HG02610 (cell line): ENCODE data around the gene SFT2D2.

Experiments used
- ATAC-seq: cut with Tn5 transposase; IDR thresholded peaks from one replicate; pipeline ENCODE4 v1.9.1; 2021; ENCODE audit warnings: mild to moderate bottlenecking, moderate library complexity; ENCODE audit not compliant: unreplicated experiment

SFT2D2 gene

DNA sequence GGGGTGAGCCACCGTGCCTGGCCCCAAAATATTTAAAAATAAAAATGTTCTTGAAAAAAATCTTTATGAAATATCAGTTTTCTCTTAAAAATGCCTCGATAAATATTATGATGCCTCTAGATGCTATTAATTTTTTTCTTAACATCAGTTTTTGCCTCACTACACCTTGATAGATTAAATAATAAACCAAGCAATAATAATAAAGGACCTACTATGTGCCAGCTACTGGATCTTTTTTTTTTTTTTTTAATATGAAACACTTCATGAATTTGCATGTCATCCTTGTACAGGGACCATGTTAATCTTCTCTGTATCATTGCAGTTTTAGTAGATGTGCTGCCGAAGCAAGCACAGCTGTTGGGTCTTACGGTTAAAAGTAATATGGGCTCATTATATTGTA, 37.3 kb downstream of the SFT2D2 start:
- no peak for ATAC-seq

DNA sequence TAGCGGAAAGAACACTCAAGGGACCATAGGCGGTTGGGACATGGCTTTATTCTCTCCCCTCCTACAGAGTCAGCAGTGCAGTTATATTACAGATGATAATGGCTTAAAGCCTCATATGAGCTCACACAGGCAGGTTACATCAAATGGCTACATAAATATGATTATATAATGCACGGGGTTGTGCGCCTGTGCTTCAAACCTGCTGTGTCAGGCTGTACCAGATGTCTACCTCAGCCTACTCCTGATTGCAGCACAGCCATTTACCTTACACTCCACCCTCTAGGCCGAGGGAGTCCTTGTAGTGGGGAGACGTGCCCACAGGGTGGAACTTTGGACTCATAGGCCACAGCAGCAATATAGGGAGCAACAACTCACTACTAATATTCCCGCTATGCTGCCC, 38.5 kb downstream of the SFT2D2 start:
- ATAC-seq: no peak

DNA sequence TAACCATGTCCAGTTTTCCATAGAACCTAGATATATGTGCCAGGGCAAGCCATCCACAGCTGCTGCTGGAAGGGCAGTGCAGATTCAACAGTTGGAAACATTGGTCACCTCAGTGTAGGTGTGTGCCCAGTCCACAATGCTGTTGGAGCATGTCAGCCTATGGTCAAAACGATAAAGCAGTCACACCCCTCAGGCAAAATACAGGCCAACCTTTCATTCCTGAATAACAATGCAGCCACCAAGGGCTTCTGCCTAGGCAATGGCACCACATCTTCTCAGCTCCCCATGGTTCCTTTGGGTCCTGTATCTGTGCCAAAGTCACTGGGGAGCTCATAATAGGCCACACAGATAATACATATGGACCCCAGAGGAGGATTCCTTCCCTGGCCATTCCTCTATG, 39.8 kb downstream of the SFT2D2 start:
- no peak for ATAC-seq

DNA sequence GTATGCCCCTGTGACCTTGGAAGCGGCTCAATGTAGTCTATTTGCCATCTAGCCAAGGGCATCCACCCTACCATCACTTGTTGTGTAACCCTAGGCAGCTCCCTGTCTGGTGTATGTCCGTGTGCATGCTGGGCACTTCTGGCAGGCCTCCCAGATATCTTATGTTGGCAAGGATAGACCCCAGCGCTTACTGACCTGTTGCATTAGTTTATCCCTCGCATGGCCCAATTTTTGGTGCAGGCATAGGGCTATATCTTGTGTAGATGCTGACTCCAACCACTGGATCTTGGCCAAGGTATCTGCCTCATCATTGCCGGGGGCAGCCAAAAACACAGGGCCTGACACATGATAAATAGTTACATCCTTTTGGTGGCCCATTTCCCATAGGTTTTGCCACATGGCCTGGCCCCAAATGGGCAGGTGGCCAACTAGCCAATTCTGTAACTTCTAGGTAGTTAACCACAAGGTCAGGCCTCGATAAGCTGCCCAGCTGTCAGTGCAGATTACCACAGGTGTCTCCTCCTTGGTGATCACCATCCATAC, 40.9 kb downstream of the SFT2D2 start:
- no peak for ATAC-seq

DNA sequence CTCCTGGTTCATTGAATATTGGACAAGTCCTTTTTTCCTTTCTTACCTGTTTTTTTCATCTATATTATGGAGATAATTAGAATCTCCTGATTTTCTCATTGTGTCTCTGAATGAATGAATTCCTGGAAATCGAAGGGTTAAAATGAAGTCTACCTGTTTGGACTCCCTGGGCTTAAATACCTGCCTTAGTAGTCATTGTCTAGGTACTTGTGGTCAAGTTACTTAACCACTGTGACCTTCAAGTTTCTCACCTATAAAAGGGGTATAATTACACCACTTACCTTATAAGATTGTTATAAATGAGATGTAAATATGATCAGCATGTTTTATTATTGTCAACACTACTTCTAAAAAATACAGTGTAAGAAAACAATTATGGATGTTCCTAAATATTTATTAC, 45.8 kb downstream of the SFT2D2 start:
- no peak for ATAC-seq

DNA sequence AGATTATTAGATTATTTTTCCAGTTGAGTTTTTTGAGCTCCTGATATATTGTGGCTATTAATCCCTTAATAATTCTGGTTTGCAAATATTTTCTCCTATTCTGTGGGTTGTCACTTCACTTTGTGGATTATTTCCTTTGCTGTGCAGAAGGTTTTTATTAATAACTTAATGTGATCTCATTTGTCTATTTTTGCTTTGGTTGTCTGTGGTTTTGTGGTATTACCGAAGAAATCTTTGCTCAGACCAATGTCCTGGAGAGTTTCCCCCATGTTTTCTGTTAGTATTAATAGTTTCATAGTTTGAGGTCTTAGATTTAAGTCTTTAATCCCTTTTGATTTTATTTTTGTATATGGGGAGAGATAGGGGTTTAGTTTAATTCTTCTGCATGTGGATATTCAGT, 47.8 kb downstream of the SFT2D2 start:
- ATAC-seq: no peak

DNA sequence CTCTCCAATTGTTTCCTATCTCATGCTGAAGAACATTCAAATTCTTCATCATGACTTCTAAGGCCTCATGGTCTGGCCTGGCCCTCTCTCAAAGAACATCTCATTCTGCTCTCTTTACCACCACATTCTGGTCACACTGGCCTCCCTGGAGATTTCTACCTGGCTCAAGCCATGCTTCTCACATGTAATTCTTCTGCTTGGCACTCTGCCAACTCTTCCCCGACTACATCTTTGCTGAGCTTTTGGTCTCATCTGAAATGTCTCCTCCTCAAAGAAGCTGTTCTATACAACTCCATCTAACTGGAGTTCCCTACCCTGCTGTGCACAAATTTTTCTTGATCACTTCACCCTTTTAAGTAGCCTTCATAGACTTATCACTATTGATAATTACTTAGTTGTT, 53.4 kb downstream of the SFT2D2 start:
- no peak for ATAC-seq

DNA sequence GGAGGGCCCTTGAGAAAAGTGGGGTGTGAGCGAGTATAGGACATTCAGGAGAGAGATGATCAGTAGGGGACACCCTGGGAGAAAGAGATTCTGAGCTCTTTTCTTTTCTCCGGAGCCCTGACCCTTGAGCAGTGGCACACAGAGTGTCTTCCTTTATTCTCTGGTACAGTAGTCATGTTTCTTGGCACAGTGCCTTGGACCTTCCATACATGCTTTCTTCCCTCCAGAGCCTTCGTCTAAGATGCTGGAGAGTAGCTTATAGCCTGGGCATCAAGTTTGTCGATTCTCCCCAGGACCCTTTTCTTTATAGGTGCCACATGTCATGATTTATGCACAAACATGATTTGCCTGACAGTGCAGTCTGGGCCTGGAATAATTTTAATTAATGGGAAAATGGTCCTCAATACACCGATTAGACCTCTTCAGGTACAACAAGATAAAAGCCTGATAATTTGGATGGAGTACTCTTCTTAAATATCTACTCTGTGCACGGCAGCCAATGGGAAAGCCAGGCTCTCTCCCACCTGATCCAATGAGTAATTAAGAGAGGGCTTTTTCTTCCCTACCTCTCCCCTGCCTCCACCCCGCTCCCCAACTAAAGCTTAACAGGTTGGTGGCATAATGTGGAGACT, 54.6 kb downstream of the SFT2D2 start, which contains the start of gene TBX19:
TSS of gene TBX19 (plus strand) at position 582 of the 632 bp plus-strand sequence. CDS start 214 bp downstream, outside the sequence.
- ATAC-seq: no peak

DNA sequence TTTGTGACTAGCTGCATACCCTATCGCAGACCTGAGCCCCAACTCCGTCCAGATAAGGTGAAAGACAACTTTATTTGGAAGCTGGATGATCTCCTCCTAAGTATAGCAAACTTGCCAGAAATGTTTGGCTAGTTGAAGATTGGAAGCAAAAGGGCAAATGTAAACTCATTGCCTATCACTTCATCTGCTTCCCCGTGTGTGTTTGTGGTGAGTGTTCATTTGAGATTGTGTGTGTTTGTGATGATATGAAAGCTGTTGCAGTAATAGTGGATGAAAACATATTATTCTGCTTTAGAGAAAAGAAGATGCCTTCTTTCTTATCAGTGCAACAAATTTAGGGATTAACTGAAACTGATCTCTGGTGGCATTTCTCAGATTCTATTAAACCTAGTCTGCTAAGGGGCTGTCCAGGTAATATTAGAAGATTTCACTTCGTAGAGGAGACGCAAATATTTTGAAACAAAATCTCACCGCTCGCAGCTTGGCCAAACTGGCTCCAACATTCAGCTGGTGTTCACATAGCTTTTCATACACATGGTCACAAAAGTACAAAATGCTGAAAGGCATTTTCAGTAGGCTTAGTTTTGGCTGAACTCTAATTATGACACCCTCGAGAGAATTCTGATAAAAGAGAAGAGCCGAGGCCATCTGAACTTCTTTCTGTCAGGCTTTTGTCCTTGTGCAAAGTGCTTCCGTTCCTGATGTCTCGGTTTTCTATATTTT, 56.0 kb downstream of the SFT2D2 start:
- ATAC-seq: no peak

DNA sequence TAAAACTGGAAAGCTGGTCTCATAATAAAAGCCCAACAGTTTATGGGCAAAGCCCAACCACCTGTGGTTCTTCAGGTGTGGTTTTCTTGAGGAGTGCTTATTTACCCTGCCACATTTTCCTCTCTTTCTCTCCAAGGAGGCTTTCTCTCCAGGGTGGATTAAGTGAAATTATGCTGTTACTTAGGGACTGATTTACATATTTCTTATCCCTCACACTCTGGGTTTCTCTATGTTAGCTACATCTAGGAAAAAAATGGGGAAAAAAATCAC, 59.7 kb downstream of the SFT2D2 start:
- no peak for ATAC-seq

DNA sequence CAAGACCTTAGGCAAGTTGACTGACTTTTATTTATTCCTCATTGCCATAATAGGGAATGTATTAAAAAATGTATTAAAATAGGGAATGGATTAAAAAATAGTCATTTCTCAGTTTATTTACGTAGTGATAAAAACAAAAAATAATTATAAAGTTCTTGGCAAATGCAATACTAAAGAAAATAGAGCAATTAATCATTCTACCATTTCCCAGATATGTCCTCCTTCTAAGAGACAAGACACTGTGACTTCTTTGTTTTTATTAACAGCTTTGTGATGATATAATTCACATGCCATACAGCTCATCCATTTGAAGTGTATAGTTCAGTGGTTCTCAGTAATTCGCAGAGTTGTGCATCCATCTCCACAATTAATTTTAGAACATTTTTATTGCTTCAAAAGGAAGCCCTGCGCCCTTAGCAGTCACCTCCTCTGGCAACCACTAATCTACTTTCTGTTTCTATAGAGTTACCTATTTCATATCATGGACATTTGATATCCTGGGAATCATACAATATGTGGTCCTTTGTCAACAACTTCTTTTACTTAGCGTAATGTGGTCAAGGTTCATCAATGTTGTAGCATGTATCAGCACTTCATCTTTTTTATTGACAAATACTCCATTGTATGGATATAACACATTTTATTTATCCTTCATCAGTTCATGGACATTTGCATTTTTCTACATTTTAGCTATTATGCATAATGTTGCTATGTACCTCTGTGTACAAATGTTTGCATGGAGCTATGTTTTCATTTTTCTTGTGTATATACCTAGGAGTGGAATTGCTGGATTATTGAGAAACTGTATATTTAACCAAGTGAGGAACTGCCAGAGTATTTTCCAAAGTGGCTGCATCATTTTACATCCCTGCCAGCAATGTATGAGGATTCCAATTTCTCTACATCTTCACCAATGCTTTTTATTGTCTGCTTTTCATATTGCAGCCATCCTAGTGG, 60.4 kb downstream of the SFT2D2 start:
- no peak for ATAC-seq

DNA sequence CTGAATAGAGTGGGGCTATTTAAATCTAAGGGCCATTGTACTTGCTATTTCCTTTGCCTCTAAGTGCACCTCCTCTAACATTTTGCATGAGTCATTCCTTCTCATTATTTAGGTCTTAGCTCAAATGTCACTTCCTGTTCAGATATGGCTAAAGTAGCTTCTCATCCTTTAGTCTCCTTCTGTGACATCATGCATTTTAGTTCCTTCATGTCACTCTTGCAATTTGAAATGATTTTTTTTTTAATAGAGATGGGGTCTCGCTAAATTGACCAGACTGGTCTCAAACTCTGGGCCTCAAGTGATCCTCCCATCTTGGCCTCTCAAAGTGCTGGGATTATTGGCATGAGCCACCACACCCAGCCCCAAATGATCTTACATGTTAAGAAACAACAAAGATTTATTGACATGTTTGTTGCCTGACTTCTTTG, 61.4 kb downstream of the SFT2D2 start:
- no peak for ATAC-seq

DNA sequence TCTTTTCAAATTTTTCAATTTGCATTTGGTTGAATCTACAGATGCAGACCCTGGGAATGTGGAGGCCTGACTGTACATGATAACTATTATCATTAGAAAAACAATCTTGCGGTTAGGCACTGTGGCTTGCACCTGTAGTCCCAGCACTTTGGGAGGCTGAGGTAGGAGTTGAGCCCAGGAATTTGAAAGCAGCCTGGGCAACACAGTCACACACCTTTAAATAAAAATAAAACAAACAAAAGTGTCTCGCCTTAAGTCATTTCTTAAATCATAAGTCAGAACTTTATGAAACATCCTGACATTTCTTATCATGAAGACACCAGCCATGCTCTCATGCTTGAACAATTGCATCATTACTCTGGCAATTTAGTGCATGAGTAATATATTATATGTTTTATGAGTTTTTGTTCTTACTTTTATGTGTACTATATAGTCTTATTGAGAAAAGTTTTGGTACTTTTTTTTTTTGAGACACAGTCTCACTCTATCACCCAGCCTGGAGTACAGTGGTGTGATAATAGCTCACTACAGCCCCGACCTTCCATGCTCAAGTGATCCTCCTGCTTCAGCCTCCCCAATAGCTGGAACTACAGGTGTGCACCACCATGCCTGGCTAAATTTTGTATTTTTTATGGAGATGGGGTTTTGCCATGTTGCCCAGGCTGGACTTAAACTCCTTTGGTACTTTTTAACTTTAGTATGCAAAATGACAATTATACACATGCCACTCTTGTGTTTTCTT, 62.7 kb downstream of the SFT2D2 start:
- ATAC-seq: no peak

DNA sequence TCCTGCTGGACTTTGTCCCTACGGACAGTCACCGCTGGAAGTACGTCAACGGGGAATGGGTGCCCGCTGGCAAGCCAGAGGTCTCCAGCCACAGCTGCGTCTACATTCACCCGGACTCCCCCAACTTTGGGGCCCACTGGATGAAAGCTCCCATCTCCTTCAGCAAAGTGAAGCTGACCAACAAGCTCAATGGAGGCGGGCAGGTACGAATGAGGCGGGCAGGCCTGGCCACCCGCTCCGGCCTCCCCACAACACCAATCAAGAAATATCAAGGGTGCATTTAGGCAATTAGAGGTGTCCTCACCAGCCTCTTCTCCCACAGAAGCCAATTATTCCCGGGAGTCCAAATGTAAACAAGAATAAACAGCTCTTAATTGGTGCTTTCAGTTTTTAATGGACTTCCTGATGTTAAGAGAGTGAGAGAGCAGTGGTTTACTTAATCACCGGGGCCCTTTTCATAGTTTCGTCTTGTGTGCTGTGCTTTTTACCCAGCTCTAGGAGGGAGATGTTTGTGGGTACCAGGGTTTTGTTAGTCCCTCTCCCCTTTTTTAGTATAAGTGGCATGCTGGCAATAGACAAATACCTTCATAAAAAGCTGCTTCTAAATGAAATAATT, 65.5 kb downstream of the SFT2D2 start:
- ATAC-seq: no peak

DNA sequence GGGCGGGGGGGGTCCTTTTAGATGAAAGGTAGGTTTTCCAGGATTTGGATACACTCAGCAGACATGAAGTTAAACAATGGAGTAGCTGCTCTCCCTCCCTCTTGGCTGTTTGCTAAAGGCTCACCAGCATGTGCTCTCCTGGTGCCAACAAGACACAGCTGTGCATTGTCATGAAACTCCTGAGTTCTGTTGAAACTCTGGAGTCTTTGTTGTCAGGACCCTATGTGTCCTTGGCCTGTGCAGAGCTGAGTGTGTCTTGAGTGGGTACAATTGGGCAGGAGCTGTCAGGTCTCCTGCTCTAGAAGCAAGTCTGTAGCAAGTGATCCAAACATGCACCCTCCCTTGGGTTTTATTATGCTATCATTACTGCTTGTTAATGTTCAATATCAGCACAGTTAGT, 67.6 kb downstream of the SFT2D2 start:
- ATAC-seq: no peak

DNA sequence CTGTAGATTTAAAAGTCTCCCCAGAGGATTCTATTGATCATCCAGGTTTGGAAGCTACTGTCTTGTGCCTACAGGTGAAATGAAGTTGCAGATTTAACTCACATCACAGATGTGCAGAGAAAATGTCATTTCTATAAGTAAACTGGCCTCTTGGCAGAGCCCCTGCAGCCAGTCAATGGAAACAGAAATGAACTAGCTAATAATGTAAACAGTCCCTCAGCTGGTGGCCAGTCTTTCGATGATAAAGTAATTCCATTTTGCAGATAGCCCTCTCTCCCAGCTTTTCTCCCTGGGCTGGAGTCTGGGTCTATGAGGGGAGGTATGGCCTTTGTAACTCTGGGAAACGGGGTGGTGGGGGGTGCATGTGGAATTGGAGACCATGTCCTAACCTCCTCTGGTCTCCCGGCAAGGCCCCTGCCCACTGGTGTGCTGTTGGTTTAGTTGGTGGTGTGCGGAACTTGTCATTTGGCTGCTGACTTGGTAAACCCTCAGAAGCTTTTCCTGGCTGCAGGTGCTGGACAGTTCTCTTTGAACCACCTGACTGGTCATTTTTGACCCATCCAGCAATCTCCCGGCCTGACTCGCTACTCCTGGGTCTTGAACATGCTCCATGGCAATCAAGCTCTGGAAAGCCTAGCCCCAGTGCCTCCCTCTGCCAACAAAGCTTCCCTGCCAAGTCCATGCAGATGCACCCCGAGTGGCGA, 69.8 kb downstream of the SFT2D2 start:
- no peak for ATAC-seq

DNA sequence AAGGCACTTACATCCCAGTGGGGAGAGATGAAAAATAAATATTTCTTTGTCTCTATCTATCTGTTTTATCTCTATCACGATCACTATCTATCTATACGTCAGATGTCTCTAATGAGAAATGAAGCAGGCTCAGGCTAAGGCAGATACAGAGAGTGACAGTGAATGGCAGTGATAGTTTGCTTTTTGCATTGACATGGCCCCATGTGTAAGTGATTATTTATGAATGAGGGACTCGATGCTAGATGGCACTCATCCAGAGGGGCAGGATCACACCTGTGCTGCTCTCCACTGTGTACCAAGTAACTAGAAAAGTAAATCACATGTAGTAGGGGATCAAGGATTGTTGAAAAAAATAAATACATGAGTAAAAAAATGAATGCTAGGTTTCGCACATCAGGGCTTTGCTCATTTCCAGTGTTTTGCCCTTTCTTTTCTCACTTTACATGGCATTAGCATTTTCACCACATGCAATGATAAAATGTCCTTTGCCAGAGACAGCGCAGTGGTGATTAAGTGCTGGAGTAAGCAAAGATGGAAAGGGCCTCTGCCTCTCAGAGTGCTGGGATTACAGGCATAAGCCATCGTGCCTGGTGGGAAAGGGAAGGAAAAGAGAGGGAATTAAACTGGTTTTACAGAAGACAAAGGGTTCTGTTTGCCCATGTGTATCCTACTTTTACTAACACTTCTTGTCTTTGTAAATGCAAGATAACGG, 71.4 kb downstream of the SFT2D2 start:
- no peak for ATAC-seq

DNA sequence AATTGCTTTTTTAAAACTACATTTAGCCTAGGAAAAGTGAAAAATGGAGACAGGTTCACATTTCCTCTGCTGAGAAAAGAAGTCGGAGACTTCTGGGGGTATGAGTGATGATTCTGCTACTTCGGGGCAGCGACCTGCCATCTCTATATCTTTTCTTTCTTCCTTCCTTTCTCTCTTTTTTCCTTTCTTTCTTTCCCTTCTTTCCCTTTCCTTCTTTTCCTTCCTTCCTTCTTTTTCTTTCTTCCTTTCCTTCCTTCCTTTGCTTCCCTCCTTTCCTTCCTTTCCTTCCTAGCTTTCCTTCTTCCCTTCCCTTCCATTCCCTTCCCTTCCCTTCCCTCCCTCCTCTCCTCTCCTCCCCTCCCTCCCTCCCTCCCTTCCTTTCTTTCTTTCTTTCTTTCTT, 72.6 kb downstream of the SFT2D2 start:
- no peak for ATAC-seq

DNA sequence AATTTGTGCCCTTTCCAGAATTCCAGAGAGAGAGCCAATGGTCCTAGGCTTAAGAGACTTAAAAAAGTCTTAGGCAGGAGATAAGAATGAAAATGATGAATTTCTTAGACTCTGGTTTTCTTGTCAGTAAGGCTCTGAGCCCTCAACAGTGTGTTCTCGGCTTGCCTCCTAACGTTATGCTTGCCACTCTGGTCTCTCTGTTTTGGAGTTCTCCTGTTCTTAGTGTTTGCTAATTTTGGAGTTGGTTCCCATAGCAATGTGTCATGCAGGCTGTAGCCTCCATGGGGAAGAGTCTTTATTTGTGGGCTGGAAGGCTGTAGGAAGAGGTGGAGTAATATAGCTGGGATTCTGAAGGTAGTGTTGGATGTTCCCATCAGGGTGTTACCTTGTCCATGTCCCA, 74.8 kb downstream of the SFT2D2 start:
- ATAC-seq: no peak
